MM.1S (cell line): ENCODE results near the gene MPHOSPH9.
"Not testable (repeated sequence)": the region's sequence is repeated elsewhere in the genome, so short reads cannot be mapped to it uniquely, and the experiment has no call there.

Experiments used
- DNase-seq: peaks from one replicate; pipeline ENCODE4 v3.0.0-alpha.2; 2015
- H2AFZ ChIP-seq: fragments of 300-600 bp; sonication (generic); 2 replicates; pipeline ENCODE4 v1.6.0; 2016; ENCODE audit warnings: antibody characterized with exemption, low read length
- H3F3A ChIP-seq: fragments of 300-600 bp; sonication (generic); 2 replicates; pipeline ENCODE4 v1.6.1; 2016; ENCODE audit warnings: mild to moderate bottlenecking, antibody characterized with exemption, low read length, moderate library complexity, mixed read lengths; ENCODE audit not compliant: insufficient read depth
- H3K27ac ChIP-seq: fragments of 300-600 bp; sonication (generic); 2 replicates; pipeline ENCODE4 v1.5.1; 2016; ENCODE audit warnings: mild to moderate bottlenecking, low read length
- H3K27me3 ChIP-seq: fragments of 300-600 bp; sonication (generic); replicated peaks from 2 replicates; pipeline ENCODE4 v1.6.0; 2016; ENCODE audit warnings: low read length; ENCODE audit not compliant: insufficient read depth
- H3K36me3 ChIP-seq: fragments of 300-600 bp; sonication (generic); replicated peaks from 2 replicates; pipeline ENCODE4 v1.6.1; 2016; ENCODE audit warnings: mild to moderate bottlenecking, low read length, mixed read lengths; ENCODE audit not compliant: insufficient read depth
- H3K4me1 ChIP-seq: fragments of 300-600 bp; sonication (generic); 2 replicates; pipeline ENCODE4 v1.6.1; 2016; ENCODE audit warnings: low read length, mixed read lengths
- H3K4me2 ChIP-seq: fragments of 300-600 bp; sonication (generic); 2 replicates; pipeline ENCODE4 v1.6.0; 2016; ENCODE audit warnings: low read depth, low read length
- H3K4me3 ChIP-seq: fragments of 300-600 bp; sonication (generic); 2 replicates; pipeline ENCODE4 v1.5.1; 2016; ENCODE audit warnings: low read length, mixed read lengths
- H3K79me2 ChIP-seq: fragments of 300-600 bp; sonication (generic); 2 replicates; pipeline ENCODE4 v1.6.1; 2016; ENCODE audit warnings: mixed run types, low read length, mixed read lengths
- H3K9ac ChIP-seq: fragments of 300-600 bp; sonication (generic); 2 replicates; pipeline ENCODE4 v1.6.1; 2016; ENCODE audit warnings: low read length, mixed read lengths
- H3K9me2 ChIP-seq: fragments of 300-600 bp; sonication (generic); replicated peaks from 2 replicates; pipeline ENCODE4 v1.6.1; 2016; ENCODE audit warnings: mild to moderate bottlenecking, low read length, mixed read lengths; ENCODE audit not compliant: insufficient read depth
- H3K9me3 ChIP-seq: fragments of 300-600 bp; sonication (generic); replicated peaks from 2 replicates; pipeline ENCODE4 v1.6.1; 2016; ENCODE audit warnings: mild to moderate bottlenecking, low read length, mixed read lengths; ENCODE audit not compliant: insufficient read depth
- H4K20me1 ChIP-seq: fragments of 300-600 bp; sonication (generic); 2 replicates; pipeline ENCODE4 v1.6.1; 2016; ENCODE audit warnings: mild to moderate bottlenecking, low read length, moderate library complexity, mixed read lengths; ENCODE audit not compliant: insufficient read depth
- CTCF ChIP-seq: fragments of 300-600 bp; sonication (generic); IDR thresholded peaks from 2 replicates; pipeline ENCODE4 v1.5.1; 2016; ENCODE audit warnings: antibody characterized with exemption, low read length, mixed read lengths
- EZH2 ChIP-seq: fragments of 300-600 bp; sonication (generic); optimal IDR thresholded peaks from 2 replicates; pipeline ENCODE3; 2017; ENCODE audit warnings: low read depth, mild to moderate bottlenecking, antibody characterized with exemption, low read length, mixed read lengths
- EZH2phosphoT487 ChIP-seq: fragments of 300-600 bp; sonication (generic); IDR thresholded peaks from 2 replicates; pipeline ENCODE4 v1.6.1; 2018; ENCODE audit warnings: antibody characterized with exemption, low read length

The MPHOSPH9 gene

DNA sequence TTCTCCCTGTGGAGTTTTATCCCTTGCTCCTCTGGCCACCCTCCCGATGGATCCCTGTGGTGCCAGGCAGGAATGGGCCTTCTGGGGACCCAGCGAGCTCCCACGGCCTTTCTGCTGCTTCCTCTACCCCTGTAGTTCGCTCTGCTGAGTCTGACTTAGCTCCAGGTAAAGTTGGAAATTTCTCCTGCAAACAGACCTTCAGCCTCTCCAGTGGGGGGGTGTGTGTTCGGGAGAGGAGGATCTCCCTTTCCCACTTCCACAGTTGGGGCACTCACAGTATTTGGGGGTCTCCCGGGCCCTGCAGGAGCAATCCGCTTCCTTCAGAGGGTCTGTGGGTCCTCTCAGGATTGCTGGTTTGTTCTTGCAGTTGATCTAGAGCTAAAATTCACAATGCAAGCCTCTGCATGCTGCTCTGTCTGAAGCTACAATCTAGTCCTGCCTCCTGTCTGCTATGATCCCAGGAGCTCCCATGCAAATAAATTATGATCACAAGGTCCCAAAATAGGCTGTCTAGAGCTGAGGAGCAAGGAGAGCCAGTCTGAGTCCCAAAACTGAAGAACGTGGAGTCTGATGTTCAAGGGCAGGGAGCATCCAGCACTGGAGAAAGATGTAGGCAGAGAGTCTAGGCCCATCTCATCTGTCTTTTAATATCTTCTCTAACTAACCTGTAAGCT, 18.6 kb upstream of the MPHOSPH9 start:
- H2AFZ ChIP-seq = no peak overlapping the region
- no peak overlapping the region for H3K4me2 ChIP-seq
- no peaks in the 10 kb centered on the region for H3K4me1 ChIP-seq
- H3K9ac ChIP-seq = no peak overlapping the region
- no peaks in the 10 kb centered on the region for H3K9me2 ChIP-seq
- no peaks in the 10 kb centered on the region for H3F3A ChIP-seq
- TF ChIP-seq CTCF (no peak), EZH2phosphoT487 (no peak), EZH2 (no peak)
- no peak overlapping the region for H3K27ac ChIP-seq
- no peak for DNase-seq
- H3K79me2 ChIP-seq = peaks cover 44% of the 10 kb centered on the region
- no peaks in the 10 kb centered on the region for H3K9me3 ChIP-seq
- H4K20me1 ChIP-seq = no peaks in the 10 kb centered on the region
- H3K27me3 ChIP-seq = no peaks in the 10 kb centered on the region
- H3K4me3 ChIP-seq = no peak overlapping the region
- H3K36me3 ChIP-seq = 0 out of 2 replicates have a peak, but pooled peaks cover 3% of the 10 kb centered on the region

DNA sequence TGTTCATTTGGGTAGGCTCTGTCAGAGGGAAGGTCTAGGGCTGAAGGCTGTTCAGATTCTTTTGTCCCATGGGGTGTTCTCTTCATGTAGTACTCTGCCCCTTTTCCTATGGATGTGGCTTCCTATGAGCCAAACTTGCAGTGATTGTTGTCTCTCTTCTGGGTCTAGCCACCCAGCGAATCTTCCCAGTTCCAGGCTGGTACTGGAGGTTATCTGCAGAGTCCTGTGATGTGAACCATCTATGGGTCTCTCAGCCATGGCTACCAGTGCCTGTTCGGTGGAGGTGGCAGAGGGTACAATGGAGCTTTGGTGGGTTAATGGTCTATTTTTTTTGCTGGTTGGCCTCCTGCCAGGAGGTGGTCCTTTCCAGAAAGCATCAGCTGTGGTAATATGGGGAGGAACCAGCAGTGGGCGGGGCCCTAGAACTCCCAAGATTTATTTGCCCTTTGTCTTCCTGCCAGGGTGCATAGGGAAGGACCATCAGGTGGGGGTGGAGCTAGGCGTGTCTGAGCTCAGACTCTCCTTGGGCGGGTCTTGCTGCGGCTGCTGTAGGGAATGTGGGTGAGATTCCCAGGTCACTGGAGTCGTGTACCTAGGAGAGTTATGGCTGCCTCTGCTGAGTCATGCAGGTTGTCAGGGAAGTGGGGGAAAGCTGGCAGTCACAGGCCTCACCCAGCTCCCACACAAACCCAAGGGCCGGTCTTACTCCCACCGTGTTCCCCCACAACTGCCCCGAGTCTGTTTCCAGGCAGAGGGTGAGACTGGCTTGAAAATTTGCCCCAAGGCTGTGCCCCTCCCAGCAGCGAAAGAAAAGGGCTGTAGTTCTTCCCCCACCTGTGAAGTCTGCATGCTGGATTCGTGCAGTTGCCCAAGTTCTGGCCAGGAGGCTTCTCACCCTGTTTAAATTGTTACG, 17.8 kb upstream of the MPHOSPH9 start:
- Histone ChIP-seq H3K4me1 (no peaks in the 10 kb centered on the region), H3K4me2 (no peak overlapping the region), H4K20me1 (no peaks in the 10 kb centered on the region), H3K27me3 (no peaks in the 10 kb centered on the region), H3K27ac (no peak overlapping the region), H2AFZ (no peak overlapping the region), H3K9ac (no peak overlapping the region), H3K4me3 (no peak overlapping the region), H3K9me2 (no peaks in the 10 kb centered on the region), H3K9me3 (no peaks in the 10 kb centered on the region), H3F3A (no peaks in the 10 kb centered on the region), H3K79me2 (peaks cover 50% of the 10 kb centered on the region), H3K36me3 (0 out of 2 replicates have a peak, but pooled peaks cover 3% of the 10 kb centered on the region)
- no peak for TF ChIP-seq EZH2
- no peak for TF ChIP-seq EZH2phosphoT487
- TF ChIP-seq CTCF = no peak
- no peak for DNase-seq

DNA sequence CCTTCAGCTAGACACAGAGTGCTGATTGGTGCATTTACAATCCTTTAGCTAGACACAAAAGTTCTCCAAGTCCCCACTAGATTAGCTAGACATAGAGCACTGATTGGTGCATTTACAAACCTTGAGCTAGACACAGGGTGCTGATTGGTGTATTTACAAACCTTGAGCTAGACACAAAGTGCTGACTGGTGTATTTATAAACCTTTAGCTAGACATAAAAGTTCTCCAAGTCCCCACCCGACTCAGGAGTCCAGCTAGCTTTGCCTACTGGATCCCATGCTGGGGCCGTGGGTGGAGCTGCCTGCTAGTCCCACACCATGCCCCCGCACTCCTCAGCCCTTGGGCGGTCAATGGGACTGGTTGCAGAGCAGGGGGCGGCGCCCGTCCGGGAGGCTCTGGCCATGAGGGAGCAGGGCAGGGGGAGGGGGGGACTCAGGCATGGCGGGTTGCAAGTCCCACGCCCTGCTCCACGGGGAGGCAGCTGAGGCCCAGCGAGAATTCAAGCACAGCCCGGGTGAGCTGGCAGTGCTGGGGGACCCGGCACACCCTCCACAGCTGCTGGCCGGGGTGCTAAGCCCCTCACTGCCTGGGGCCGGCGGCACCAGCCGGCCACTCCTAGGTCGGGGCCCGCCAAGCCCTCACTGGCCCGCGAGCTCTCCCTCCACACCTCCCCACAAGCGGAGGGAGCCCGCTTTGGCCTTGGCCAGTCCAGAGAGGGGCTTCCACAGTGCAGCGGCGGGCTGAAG, 16.2 kb upstream of the MPHOSPH9 start:
- peaks cover 56% of the 10 kb centered on the region for H3K79me2 ChIP-seq
- H3K9me2 ChIP-seq, H3K4me1 ChIP-seq, H3K9ac ChIP-seq, H3K4me2 ChIP-seq, H3K27ac ChIP-seq, H4K20me1 ChIP-seq, DNase-seq, H3K27me3 ChIP-seq, H3F3A ChIP-seq, H3K36me3 ChIP-seq, H3K4me3 ChIP-seq, H2AFZ ChIP-seq, H3K9me3 ChIP-seq: not testable (repeated sequence)

GRCh38 chr12:123248129-123248528, 15.2 kb upstream of the MPHOSPH9 start:
- H3K27ac ChIP-seq, H3F3A ChIP-seq, H3K4me1 ChIP-seq, H2AFZ ChIP-seq, H3K9me2 ChIP-seq, H3K9me3 ChIP-seq, H4K20me1 ChIP-seq, H3K36me3 ChIP-seq, H3K4me2 ChIP-seq, H3K4me3 ChIP-seq, DNase-seq, H3K9ac ChIP-seq, H3K27me3 ChIP-seq: not testable (repeated sequence)
- peaks cover 60% of the 10 kb centered on the region for H3K79me2 ChIP-seq
